Activated T-cell treated with anti-CD3 and anti-CD28 coated beads for 48 hours (primary cell): ENCODE results near the gene CDK16.

ENCODE experiments used
- DNase-seq: peaks from one replicate; pipeline ENCODE4 v3.0.0-alpha.2; 2020; ENCODE audit warnings: low read depth

The CDK16 gene

GRCh38 chrX:47228550-47229270 lies 10.2 kb downstream of the CDK16 start:
- no peak for DNase-seq

- no peak for DNase-seq
Observed at GRCh38 chrX:47229427-47229826, 10.9 kb downstream of the CDK16 start.

- no peak for DNase-seq
Observed at GRCh38 chrX:47230136-47230868, 11.8 kb downstream of the CDK16 start.

GRCh38 chrX:47231167-47231566 lies 12.7 kb downstream of the CDK16 start:
- no peak for DNase-seq

- no peak for DNase-seq
Observed at GRCh38 chrX:47232197-47232802, 13.8 kb downstream of the CDK16 start.

- peak; percentile 29 for DNase-seq
Observed at GRCh38 chrX:47232803-47233332, 14.4 kb downstream of the CDK16 start, which contains the start of gene USP11. TSS of gene USP11 (plus strand) at chrX:47233009. CDS start at chrX:47233044, 35 bp downstream.

GRCh38 chrX:47233333-47234113 lies 15.0 kb downstream of the CDK16 start:
- DNase-seq: peak; percentile 86

GRCh38 chrX:47234583-47234982 lies 16.1 kb downstream of the CDK16 start:
- DNase-seq: no peak

- DNase-seq: no peak
Observed at GRCh38 chrX:47235691-47236103, 17.2 kb downstream of the CDK16 start.

- DNase-seq: no peak
Observed at GRCh38 chrX:47239199-47239598, 20.7 kb downstream of the CDK16 start.

GRCh38 chrX:47239898-47240545 lies 21.5 kb downstream of the CDK16 start:
- DNase-seq: no peak

GRCh38 chrX:47240619-47241018 lies 22.1 kb downstream of the CDK16 start:
- DNase-seq: no peak

- DNase-seq: no peak
Observed at GRCh38 chrX:47241201-47242011, 22.9 kb downstream of the CDK16 start.

- no peak for DNase-seq
Observed at GRCh38 chrX:47242321-47242720, 23.8 kb downstream of the CDK16 start.

- DNase-seq: no peak
Observed at GRCh38 chrX:47243351-47243750, 24.9 kb downstream of the CDK16 start.

- no peak for DNase-seq
Observed at GRCh38 chrX:47244676-47245075, 26.2 kb downstream of the CDK16 start.

GRCh38 chrX:47245156-47245555 lies 26.7 kb downstream of the CDK16 start:
- no peak for DNase-seq

GRCh38 chrX:47247206-47247998 lies 28.9 kb downstream of the CDK16 start:
- DNase-seq: peak; percentile 3

- no peak for DNase-seq
Observed at GRCh38 chrX:47247999-47248320, 29.5 kb downstream of the CDK16 start.

- DNase-seq: no peak
Observed at GRCh38 chrX:47248576-47248975, 30.1 kb downstream of the CDK16 start.
